Measurements from ENCODE around the gene C1QTNF1. TPM values are rescaled to one million over a fixed set of nuclear protein-coding genes. Genes with fewer than 3 reads are reported as not detected.

Gene C1QTNF1
- total RNA-seq, 1 donor, result 13.8 TPM

GRCh38 chr17:79088997-79089328, 65.0 kb downstream of the C1QTNF1 start:
- H3K27ac ChIP-seq (ENCODE audit: low read depth, low read length), result no peak overlapping the region
- H2AFZ ChIP-seq (ENCODE audit: low read length), result no peak overlapping the region
- no peaks in the 10 kb centered on the region for H3K9me3 ChIP-seq (ENCODE audit: low read depth, low read length)

GRCh38 chr17:79089720-79090442, 65.9 kb downstream of the C1QTNF1 start:
- no peaks in the 10 kb centered on the region for H3K79me2 ChIP-seq (ENCODE audit: insufficient read depth, low read length)
- no peak overlapping the region for H3K27ac ChIP-seq (ENCODE audit: low read depth, low read length)
- no peak overlapping the region for H3K4me3 ChIP-seq (ENCODE audit: insufficient read depth, low read length)
- no peaks in the 10 kb centered on the region for H3K4me1 ChIP-seq (ENCODE audit: insufficient read depth, low read length)
- no peak overlapping the region for H2AFZ ChIP-seq (ENCODE audit: low read length)
- H3K36me3 ChIP-seq (ENCODE audit: insufficient read depth, low read length), result no peaks in the 10 kb centered on the region
- H4K20me1 ChIP-seq (ENCODE audit: insufficient read depth, low read length), result peaks cover 17% of the 10 kb centered on the region
- TF ChIP-seq CTCF (IDR thresholded peaks at IDR 0.05; ENCODE audit: extremely low read depth, low read depth, low read length), result no peak
- H3K4me2 ChIP-seq (ENCODE audit: insufficient read depth, low read length), result peak overlapping the region; percentile 13
- H3K27me3 ChIP-seq (ENCODE audit: insufficient read depth, low read length), result peaks cover 19% of the 10 kb centered on the region
- DNase-seq (ENCODE audit: insufficient read length, low spot score, missing footprints), result peak; percentile 81
- H3K9me3 ChIP-seq (ENCODE audit: low read depth, low read length), result no peaks in the 10 kb centered on the region

More at GRCh38 chr17:79088997-79089328, 65.0 kb downstream of the C1QTNF1 start:
- H3K36me3 ChIP-seq (ENCODE audit: insufficient read depth, low read length), result peaks cover under 1% of the 10 kb centered on the region
- peak; percentile 46 for DNase-seq (ENCODE audit: insufficient read length, low spot score, missing footprints)
- peaks cover 16% of the 10 kb centered on the region for H3K27me3 ChIP-seq (ENCODE audit: insufficient read depth, low read length)
- no peak overlapping the region for H3K4me2 ChIP-seq (ENCODE audit: insufficient read depth, low read length)
- peaks cover 17% of the 10 kb centered on the region for H4K20me1 ChIP-seq (ENCODE audit: insufficient read depth, low read length)
- no peak for TF ChIP-seq CTCF (IDR thresholded peaks at IDR 0.05; ENCODE audit: extremely low read depth, low read depth, low read length)
- H3K4me1 ChIP-seq (ENCODE audit: insufficient read depth, low read length), result no peaks in the 10 kb centered on the region
- H3K4me3 ChIP-seq (ENCODE audit: insufficient read depth, low read length), result no peak overlapping the region
- no peaks in the 10 kb centered on the region for H3K79me2 ChIP-seq (ENCODE audit: insufficient read depth, low read length)

GRCh38 chr17:79090443-79091225, 66.7 kb downstream of the C1QTNF1 start:
- peak; percentile 36 for TF ChIP-seq CTCF (IDR thresholded peaks at IDR 0.05; ENCODE audit: extremely low read depth, low read depth, low read length)
- H3K4me1 ChIP-seq (ENCODE audit: insufficient read depth, low read length), result no peaks in the 10 kb centered on the region
- peak; percentile 93 for DNase-seq (ENCODE audit: insufficient read length, low spot score, missing footprints)
- H3K9me3 ChIP-seq (ENCODE audit: low read depth, low read length), result no peaks in the 10 kb centered on the region
- no peak overlapping the region for H3K27ac ChIP-seq (ENCODE audit: low read depth, low read length)
- H2AFZ ChIP-seq (ENCODE audit: low read length), result no peak overlapping the region
- no peaks in the 10 kb centered on the region for H3K79me2 ChIP-seq (ENCODE audit: insufficient read depth, low read length)
- no peaks in the 10 kb centered on the region for H3K36me3 ChIP-seq (ENCODE audit: insufficient read depth, low read length)
- peaks cover 17% of the 10 kb centered on the region for H4K20me1 ChIP-seq (ENCODE audit: insufficient read depth, low read length)
- H3K27me3 ChIP-seq (ENCODE audit: insufficient read depth, low read length), result peaks cover 19% of the 10 kb centered on the region
- H3K4me3 ChIP-seq (ENCODE audit: insufficient read depth, low read length), result no peak overlapping the region
- H3K4me2 ChIP-seq (ENCODE audit: insufficient read depth, low read length), result peak overlapping the region; percentile 13

DNA sequence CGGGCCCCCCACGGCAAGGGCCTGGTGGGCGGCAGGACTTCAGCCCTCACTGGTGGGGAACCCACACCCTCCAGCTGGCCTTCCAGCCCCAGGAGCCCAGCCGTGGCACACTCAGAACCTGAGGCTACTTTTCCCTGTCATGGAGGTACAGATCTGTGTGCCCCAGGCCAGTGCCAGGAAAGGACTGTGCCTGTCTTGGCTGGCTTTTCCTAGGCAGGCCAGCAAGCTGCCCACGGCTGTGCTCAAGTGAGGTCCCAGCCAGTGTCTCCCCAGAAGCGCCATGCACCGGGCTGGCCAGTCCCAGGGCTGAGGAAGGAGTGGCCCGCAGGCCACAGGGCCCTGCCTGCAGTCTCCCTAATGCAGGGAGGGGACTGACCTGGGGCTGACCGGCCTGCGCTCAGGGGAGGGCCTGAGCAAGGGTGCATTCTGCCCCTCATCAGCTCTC, 67.3 kb downstream of the C1QTNF1 start:
- Histone ChIP-seq H3K36me3 (ENCODE audit: insufficient read depth, low read length) (no peaks in the 10 kb centered on the region), H4K20me1 (ENCODE audit: insufficient read depth, low read length) (peaks cover 17% of the 10 kb centered on the region), H3K27ac (ENCODE audit: low read depth, low read length) (no peak overlapping the region), H3K4me3 (ENCODE audit: insufficient read depth, low read length) (no peak overlapping the region), H3K27me3 (ENCODE audit: insufficient read depth, low read length) (peaks cover 25% of the 10 kb centered on the region), H3K4me2 (ENCODE audit: insufficient read depth, low read length) (no peak overlapping the region), H3K9me3 (ENCODE audit: low read depth, low read length) (no peaks in the 10 kb centered on the region), H2AFZ (ENCODE audit: low read length) (no peak overlapping the region), H3K4me1 (ENCODE audit: insufficient read depth, low read length) (no peaks in the 10 kb centered on the region), H3K79me2 (ENCODE audit: insufficient read depth, low read length) (no peaks in the 10 kb centered on the region)
- peak; percentile 76 for DNase-seq (ENCODE audit: insufficient read length, low spot score, missing footprints)
- no peak for TF ChIP-seq CTCF (IDR thresholded peaks at IDR 0.05; ENCODE audit: extremely low read depth, low read depth, low read length)
